Transverse colon (tissue), 4 donors: ENCODE measurements around the gene NOTCH2. TPM values are rescaled to one million over a fixed set of nuclear protein-coding genes. Genes with fewer than 3 reads are reported as not detected.

Experiments used
- DNase-seq: peaks from one replicate; pipeline ENCODE4 v3.0.0-alpha.2; 2019
- H3K27ac ChIP-seq, 4 donors: fragments of 200-600 bp; sonication (generic); 2 replicates each; pipeline ENCODE4 v1.5.1; 2016 to 2018; ENCODE audit warnings: inconsistent platforms in 4 of 4
- H3K27me3 ChIP-seq: fragments of 200-600 bp; sonication (generic); 2 replicates; pipeline ENCODE4 v1.5.1; 2017; ENCODE audit warnings: inconsistent platforms
- H3K36me3 ChIP-seq, 4 donors: fragments of 200-600 bp; sonication (generic); 2 replicates each; pipeline ENCODE4 v1.5.1; 2017 to 2019; ENCODE audit warnings: inconsistent platforms in 4 of 4
- H3K4me1 ChIP-seq, 4 donors: fragments of 200-600 bp; sonication (generic); 2 replicates each; pipeline ENCODE4 v1.5.1; 2017 to 2020; ENCODE audit warnings: inconsistent platforms in 4 of 4
- H3K4me3 ChIP-seq, 4 donors: fragments of 200-600 bp; sonication (generic); 1 replicate in 1 of 4; 2 replicates in 3 of 4; pipeline versions ENCODE4 v1.5.1 to v1.6.1; 2017 to 2019; ENCODE audit warnings: inconsistent platforms in 4 of 4
- H3K9me3 ChIP-seq, 2 donors: fragments of 200-600 bp; sonication (generic); 2 replicates each; pipeline ENCODE4 v1.5.1; 2017 to 2019; ENCODE audit warnings: inconsistent platforms in 2 of 2
- CTCF ChIP-seq, 5 experiments: fragments of 200-600 bp in 3 of 5; fragments of 450-650 bp in 2 of 5; sonication (generic) in 3 of 5; IDR thresholded peaks; 1 replicate in 2 of 5; 2 replicates in 3 of 5; pipeline ENCODE4 v1.5.1; 2016 to 2017; ENCODE audit warnings: antibody characterized with exemption in 5 of 5, inconsistent platforms in 3 of 5, mild to moderate bottlenecking in 2 of 5, moderate library complexity in 1 of 5
- EP300 ChIP-seq: sonication (generic); formaldehyde crosslinking; IDR thresholded peaks from one replicate; pipeline ENCODE4 v1.6.1; 2017; ENCODE audit warnings: antibody characterized with exemption, low read depth
- POLR2A ChIP-seq: fragments of 450-650 bp; IDR thresholded peaks from one replicate; pipeline ENCODE4 v1.6.1; 2016; ENCODE audit warnings: antibody characterized with exemption, mild to moderate bottlenecking, moderate library complexity
- POLR2AphosphoS5 ChIP-seq, 3 donors: sonication (generic); formaldehyde crosslinking; IDR thresholded peaks; one replicate each; pipeline ENCODE4 v1.6.1; 2016; ENCODE audit warnings: antibody characterized with exemption in 3 of 3
- WGBS, 2 donors: methylation state at CpG; one replicate each; pipeline ENCODE4 v1.1.5; 2018; ENCODE audit warnings: low coverage in 1 of 2; 5-methylcytosine and 5-hydroxymethylcytosine counted together
- in situ Hi-C, 4 donors: fragments of 200-750 bp; cut with MboI; loops; one replicate each; pipeline versions ENCODE4 v1.15.0 to v1.15.1; 2017; ENCODE audit warnings: low sequenced_read_pairs in 3 of 4, low pct_ligation_motif_present in 1 of 4, low pct_unique_long_range_greater_than_20kb in 1 of 4
- intact Hi-C: fragments of 100-400 bp; cut with DNase I; formaldehyde crosslinking; loops from one replicate; pipeline ENCODE4 v1.15.1; 2023; ENCODE audit warnings: low total_unique reads
- total RNA-seq, 4 donors: library from RNA; depleted of rRNA; stranded (reverse); fragments of >200 nt; gene quantifications; one replicate each; pipeline ENCODE4 v1.1.0, GENCODE V29; 2016

Gene NOTCH2
- total RNA-seq, 4 donors from 2014 or later = 24.7 to 80.0 (median 47.1) TPM

GRCh38 chr1:119917304-119918055 lies 152.0 kb downstream of the NOTCH2 start:
- intact Hi-C loops = no loop called here
- Histone ChIP-seq H3K36me3 (peaks cover 0 to 62% (median 20%) of the 10 kb centered on the region in 4 donors), H3K4me3 (no peak overlapping the region), H3K9me3 (no peaks in the 10 kb centered on the region), H3K27me3 (no peaks in the 10 kb centered on the region), H3K27ac (no peak overlapping the region), H3K4me1 (no peaks in the 10 kb centered on the region)
- no peak for DNase-seq
- in situ Hi-C loops = no loop called here
- WGBS, 2 donors = 91 to 92% methylated on average over 5 of the region's 5 CpGs
- TF ChIP-seq POLR2A (no peak), EP300 (no peak), CTCF (IDR thresholded peaks at IDR 0.05) (no peak), POLR2AphosphoS5 (IDR thresholded peaks at IDR 0.05) (no peak)

GRCh38 chr1:119915517-119915916 lies 153.9 kb downstream of the NOTCH2 start:
- no peak overlapping the region for H3K27ac ChIP-seq
- H3K27me3 ChIP-seq = no peaks in the 10 kb centered on the region
- in situ Hi-C loops = no loop called here
- TF ChIP-seq EP300 (no peak), CTCF (IDR thresholded peaks at IDR 0.05) (no peak), POLR2A (no peak), POLR2AphosphoS5 (IDR thresholded peaks at IDR 0.05) (no peak)
- no peak overlapping the region for H3K4me3 ChIP-seq
- peaks cover 0 to 48% (median 15%) of the 10 kb centered on the region in 4 donors for H3K36me3 ChIP-seq
- H3K4me1 ChIP-seq = no peaks in the 10 kb centered on the region
- H3K9me3 ChIP-seq = no peaks in the 10 kb centered on the region
- WGBS, 2 donors = 94% methylated on average over 6 of the region's 6 CpGs; no CpG with 5 or more reads in 1 of the 2 donors
- no peak for DNase-seq
- intact Hi-C loops = no loop called here

DNA sequence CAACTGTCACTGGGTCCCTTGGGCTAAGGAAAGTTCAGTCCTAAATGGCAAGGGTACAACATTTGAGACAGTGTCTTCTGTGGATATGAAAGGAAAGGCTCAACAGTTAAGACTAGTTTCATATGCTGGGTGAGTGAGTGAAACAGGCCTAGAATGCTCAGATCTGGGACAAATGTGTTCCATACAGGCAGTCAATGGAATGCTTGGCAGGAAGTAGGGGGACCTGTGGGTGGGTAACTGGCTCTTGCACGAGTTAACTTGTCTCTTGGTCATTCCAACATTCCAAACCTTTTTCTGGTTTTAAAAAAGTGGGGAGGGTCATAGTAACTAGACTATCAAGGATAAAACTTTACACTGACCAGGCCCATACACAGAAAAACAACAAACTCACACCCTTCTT lies 155.4 kb downstream of the NOTCH2 start:
- DNase-seq = no peak
- H3K36me3 ChIP-seq = peaks cover 0 to 37% (median 8%) of the 10 kb centered on the region in 4 donors

DNA sequence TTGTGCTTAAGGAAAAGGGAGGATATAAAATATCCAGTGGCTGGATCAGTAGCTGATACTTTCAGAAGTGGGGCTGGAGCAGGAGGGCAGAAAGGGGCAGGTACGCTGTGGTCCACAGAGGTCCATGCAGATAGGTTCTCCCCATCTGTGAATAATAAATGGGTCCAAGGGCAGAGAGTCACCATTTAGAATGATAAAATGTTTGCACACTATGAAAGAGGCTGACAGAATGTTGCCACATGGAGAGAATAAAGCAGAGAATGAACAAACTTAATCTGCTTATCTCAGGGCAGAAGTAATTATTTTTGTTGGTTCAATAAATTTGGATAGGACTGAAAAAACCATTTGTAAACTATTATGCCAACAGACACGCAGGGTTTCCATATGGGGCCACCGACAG lies 156.5 kb downstream of the NOTCH2 start:
- no peaks in the 10 kb centered on the region for H3K9me3 ChIP-seq
- intact Hi-C loops (no loop called here), in situ Hi-C loops (no loop called here)
- no peaks in the 10 kb centered on the region for H3K4me1 ChIP-seq
- H3K4me3 ChIP-seq = no peak overlapping the region
- 91 to 100% methylated on average over 3 of the region's 3 CpGs for WGBS, 2 donors
- no peak for TF ChIP-seq POLR2A
- no peak for TF ChIP-seq CTCF (IDR thresholded peaks at IDR 0.05)
- TF ChIP-seq EP300 = no peak
- TF ChIP-seq POLR2AphosphoS5 (IDR thresholded peaks at IDR 0.05) = no peak
- H3K27me3 ChIP-seq = no peaks in the 10 kb centered on the region
- H3K27ac ChIP-seq = no peak overlapping the region
- H3K36me3 ChIP-seq = peaks cover 0 to 26% (median 3%) of the 10 kb centered on the region in 4 donors
- DNase-seq = no peak

More for the DNA sequence above, 155.4 kb downstream of the NOTCH2 start:
- 50 to 69% methylated on average over 1 of the region's 1 CpG for WGBS, 2 donors
- no peak overlapping the region for H3K4me3 ChIP-seq
- H3K27ac ChIP-seq = no peak overlapping the region
- H3K4me1 ChIP-seq = no peaks in the 10 kb centered on the region
- no peaks in the 10 kb centered on the region for H3K27me3 ChIP-seq
- no peaks in the 10 kb centered on the region for H3K9me3 ChIP-seq
- in situ Hi-C loops (no loop called here), intact Hi-C loops (no loop called here)
- TF ChIP-seq CTCF (IDR thresholded peaks at IDR 0.05) (no peak), EP300 (no peak), POLR2AphosphoS5 (IDR thresholded peaks at IDR 0.05) (no peak), POLR2A (no peak)
